Esophagus squamous epithelium (tissue), 5 donors: ENCODE measurements around the gene PRR12. TPM values are rescaled to one million over a fixed set of nuclear protein-coding genes. Genes with fewer than 3 reads are reported as not detected.
A peak's percentile ranks its signal among the peaks of the same experiment; 100 is the strongest.

Experiments used
- DNase-seq: peaks from one replicate; lab custom pipeline; 2025; lab: John Stamatoyannopoulos, UW
- H3K27ac ChIP-seq, 4 donors: fragments of 200-600 bp; sonication (generic); one replicate each; pipeline ENCODE4 v1.5.1; 2016 to 2019; ENCODE audit warnings: mild to moderate bottlenecking in 1 of 4
- H3K27me3 ChIP-seq, 4 donors: fragments of 200-600 bp; sonication (generic); 1 replicate in 3 of 4; 2 replicates in 1 of 4; pipeline versions ENCODE4 v1.5.1 to v1.6.0; 2017 to 2021; ENCODE audit warnings: antibody characterized with exemption in 1 of 4
- H3K36me3 ChIP-seq, 3 donors: fragments of 200-600 bp; sonication (generic); one replicate each; pipeline ENCODE4 v1.5.1; 2016 to 2019
- H3K4me1 ChIP-seq, 3 donors: fragments of 200-600 bp; sonication (generic); one replicate each; pipeline ENCODE4 v1.5.1; 2017 to 2019
- H3K4me3 ChIP-seq, 4 donors: fragments of 200-600 bp; sonication (generic); 1 replicate in 3 of 4; 2 replicates in 1 of 4; pipeline ENCODE4 v1.5.1; 2016 to 2019; ENCODE audit warnings: mild to moderate bottlenecking in 2 of 4, moderate library complexity in 1 of 4
- H3K9me3 ChIP-seq, 3 donors: fragments of 200-600 bp; sonication (generic); one replicate each; pipeline ENCODE4 v1.5.1; 2016 to 2019
- CTCF ChIP-seq, 6 experiments: fragments of 450-650 bp in 4 of 6; fragments of 200-600 bp in 2 of 6; sonication (generic) in 2 of 6; IDR thresholded peaks; one replicate each; pipeline ENCODE4 v1.5.1; 2016 to 2019; ENCODE audit warnings: antibody characterized with exemption in 6 of 6, mild to moderate bottlenecking in 4 of 6, moderate library complexity in 4 of 6
- POLR2A ChIP-seq, 4 donors: fragments of 450-650 bp; IDR thresholded peaks; one replicate each; pipeline ENCODE4 v1.6.1; 2017; ENCODE audit warnings: antibody characterized with exemption in 4 of 4, mild to moderate bottlenecking in 4 of 4, moderate library complexity in 3 of 4
- WGBS, 2 donors: methylation state at CpG; one replicate each; pipeline ENCODE4 v1.1.5; 2018; 5-methylcytosine and 5-hydroxymethylcytosine counted together
- intact Hi-C: fragments of 100-400 bp; cut with DNase I; formaldehyde crosslinking; loops from one replicate; pipeline ENCODE4 v1.15.0; 2022
- total RNA-seq, 4 donors: library from RNA; depleted of rRNA; stranded (reverse); fragments of >200 nt; gene quantifications; one replicate each; pipeline ENCODE4 v1.1.0, GENCODE V29; 2016
- donor health status: DM: yes; HTN: yes; CAD: no.

Gene PRR12
- total RNA-seq, 4 donors from 2014 or later = 4.5 to 11.9 (median 7.7) TPM

- WGBS, 2 donors = 65 to 73% methylated on average over 20 to 23 of the region's 30 CpGs
- Histone ChIP-seq H3K4me1 (peaks cover 26 to 70% (median 38%) of the 10 kb centered on the region in 3 donors), H3K9me3 (no peaks in the 10 kb centered on the region), H3K4me3 (no peak overlapping the region), H3K27me3 (no peaks in the 10 kb centered on the region), H3K36me3 (no peaks in the 10 kb centered on the region), H3K27ac (peak overlapping the region in 2 of 4 donors; percentile 46 to 61)
- intact Hi-C loops = no loop called here
- no peak for DNase-seq
- TF ChIP-seq POLR2A (IDR thresholded peaks at IDR 0.05) (no peak), CTCF (IDR thresholded peaks at IDR 0.05) (no peak)
Observed at GRCh38 chr19:49636233-49636932, 45.4 kb downstream of the PRR12 start.

- Histone ChIP-seq H3K9me3 (no peaks in the 10 kb centered on the region), H3K4me3 (peak overlapping the region; percentile 13 to 95 (median 73)), H3K36me3 (no peaks in the 10 kb centered on the region), H3K4me1 (peaks cover 33 to 75% (median 43%) of the 10 kb centered on the region in 3 donors), H3K27ac (peak overlapping the region; percentile 97 to 98 (median 98)), H3K27me3 (no peaks in the 10 kb centered on the region)
- WGBS, 2 donors = 7 to 8% methylated on average over 12 to 15 of the region's 19 CpGs
- intact Hi-C loops = no loop called here
- no peak for DNase-seq
- peak in 1 of 4 donors; percentile 47 for TF ChIP-seq POLR2A (IDR thresholded peaks at IDR 0.05)
- TF ChIP-seq CTCF (IDR thresholded peaks at IDR 0.05) = no peak
Observed at GRCh38 chr19:49637821-49638738, 47.1 kb downstream of the PRR12 start.

GRCh38 chr19:49639401-49640112 is 48.6 kb downstream of the PRR12 start:
- Histone ChIP-seq H3K27me3 (no peaks in the 10 kb centered on the region), H3K36me3 (peaks cover 0 to 3% (median 0%) of the 10 kb centered on the region in 3 donors), H3K9me3 (no peaks in the 10 kb centered on the region), H3K4me1 (peaks cover 38 to 85% (median 52%) of the 10 kb centered on the region in 3 donors), H3K27ac (peak overlapping the region; percentile 97 to 98 (median 98)), H3K4me3 (peak overlapping the region; percentile 54 to 95 (median 73))
- no peak for TF ChIP-seq CTCF (IDR thresholded peaks at IDR 0.05)
- TF ChIP-seq POLR2A (IDR thresholded peaks at IDR 0.05) = peak in 1 of 4 donors; percentile 63
- intact Hi-C loops = no loop called here
- 5 to 6% methylated on average over 10 to 16 of the region's 31 CpGs for WGBS, 2 donors
- DNase-seq = no peak

GRCh38 chr19:49640113-49640898 is 49.3 kb downstream of the PRR12 start, which contains the start of gene RRAS:
Gene RRAS (minus strand): TSS chr19:49640143. CDS start chr19:49640098, 45 bp downstream.
- WGBS, 2 donors = 0 to 1% methylated on average over 26 to 36 of the region's 51 CpGs
- peak within 1 kb of the TSS; percentile 97 to 98 (median 98) for H3K27ac ChIP-seq
- DNase-seq = peak; percentile 99
- intact Hi-C loops = no loop called here
- no peaks in the 10 kb centered on the region for H3K27me3 ChIP-seq
- peaks cover 38 to 89% (median 52%) of the 10 kb centered on the region in 3 donors for H3K4me1 ChIP-seq
- H3K4me3 ChIP-seq = peak within 1 kb of the TSS; percentile 54 to 97 (median 88)
- TF ChIP-seq POLR2A (IDR thresholded peaks at IDR 0.05) (peak in 3 of 4 donors; percentile 18 to 92 (median 81)), CTCF (IDR thresholded peaks at IDR 0.05) (peak in 1 of 6 experiments; percentile 12)
- H3K9me3 ChIP-seq = no peaks in the 10 kb centered on the region
- H3K36me3 ChIP-seq = peaks cover 0 to 10% (median 0%) of the 10 kb centered on the region in 3 donors
